GM19397 (cell line): Measurements from ENCODE around the gene CAMK2D.

Source experiments
- ATAC-seq: cut with Tn5 transposase; IDR thresholded peaks from one replicate; pipeline ENCODE4 v1.9.1; 2021; ENCODE audit warnings: mild to moderate bottlenecking, moderate library complexity; ENCODE audit not compliant: unreplicated experiment

The CAMK2D gene

GRCh38 chr4:113452868-113453620 is 308.5 kb downstream of the CAMK2D start:
- ATAC-seq = no peak

GRCh38 chr4:113452152-113452551 is 309.4 kb downstream of the CAMK2D start:
- ATAC-seq = no peak

GRCh38 chr4:113450295-113451080 is 311.1 kb downstream of the CAMK2D start:
- no peak for ATAC-seq

GRCh38 chr4:113449410-113449974 is 312.0 kb downstream of the CAMK2D start:
- no peak for ATAC-seq

- ATAC-seq = peak; percentile 48
Measured at GRCh38 chr4:113447769-113448168, 313.8 kb downstream of the CAMK2D start.

GRCh38 chr4:113447061-113447460 is 314.5 kb downstream of the CAMK2D start:
- ATAC-seq = no peak

GRCh38 chr4:113446019-113446418 is 315.5 kb downstream of the CAMK2D start:
- no peak for ATAC-seq

- no peak for ATAC-seq
Measured at GRCh38 chr4:113445286-113445685, 316.3 kb downstream of the CAMK2D start.

- no peak for ATAC-seq
Measured at GRCh38 chr4:113444386-113444785, 317.2 kb downstream of the CAMK2D start.

- ATAC-seq = no peak
Measured at GRCh38 chr4:113442826-113443225, 318.7 kb downstream of the CAMK2D start.

GRCh38 chr4:113440371-113440770 is 321.2 kb downstream of the CAMK2D start:
- no peak for ATAC-seq

GRCh38 chr4:113438596-113438995 is 322.9 kb downstream of the CAMK2D start:
- ATAC-seq = no peak

GRCh38 chr4:113437129-113437528 is 324.4 kb downstream of the CAMK2D start:
- ATAC-seq = no peak

- ATAC-seq = no peak
Measured at GRCh38 chr4:113436360-113436759, 325.2 kb downstream of the CAMK2D start.

GRCh38 chr4:113435893-113436292 is 325.6 kb downstream of the CAMK2D start:
- no peak for ATAC-seq

GRCh38 chr4:113434247-113434587 is 327.3 kb downstream of the CAMK2D start:
- ATAC-seq = no peak

GRCh38 chr4:113433536-113434246 is 327.8 kb downstream of the CAMK2D start:
- ATAC-seq = no peak

GRCh38 chr4:113433116-113433515 is 328.4 kb downstream of the CAMK2D start:
- ATAC-seq = no peak

GRCh38 chr4:113423631-113424030 is 337.9 kb downstream of the CAMK2D start:
- no peak for ATAC-seq

GRCh38 chr4:113420938-113421337 is 340.6 kb downstream of the CAMK2D start:
- no peak for ATAC-seq

- ATAC-seq = no peak
Measured at GRCh38 chr4:113419631-113420030, 341.9 kb downstream of the CAMK2D start.
